ENCODE measurements around the gene SERPIND1. TPM values are rescaled to one million over a fixed set of nuclear protein-coding genes. Genes with fewer than 3 reads are reported as not detected.
"Not testable (repeated sequence)": the region's sequence is repeated elsewhere in the genome, so short reads cannot be mapped to it uniquely, and the experiment has no call there.

SERPIND1 gene
- total and polyA plus RNA-seq, 11 donors: 0.04 to 0.44 (median 0.15) TPM; not detected in 5

DNA sequence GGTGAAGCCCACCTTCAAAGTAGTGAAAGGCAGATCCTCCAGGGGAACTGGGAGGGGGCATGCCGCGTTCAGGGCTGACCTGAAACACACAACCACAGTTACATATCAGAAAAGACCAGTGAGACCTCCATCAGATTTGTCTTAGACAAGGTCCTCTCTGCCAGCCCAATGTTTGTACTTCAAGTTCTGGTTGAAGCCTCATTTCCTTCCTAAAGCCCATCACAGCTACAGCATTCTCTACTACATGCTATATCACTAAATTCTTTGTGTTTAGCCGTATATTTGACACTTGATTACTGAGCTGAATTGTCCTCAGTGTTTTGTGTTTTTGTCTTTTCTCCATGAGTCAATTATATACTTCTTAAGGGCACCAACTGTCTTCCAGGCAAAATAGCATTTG lies 44.6 kb downstream of the SERPIND1 start:
- DNase-seq (no peak), ATAC-seq (no peak)
- H3K27me3 ChIP-seq: no peaks in the 10 kb centered on the region
- H3K9me3 ChIP-seq: no peaks in the 10 kb centered on the region
- no peak for TF ChIP-seq POLR2A (IDR thresholded peaks at IDR 0.05)
- no peak for TF ChIP-seq CTCF (IDR thresholded peaks at IDR 0.05)
- no peak overlapping the region for H3K4me3 ChIP-seq
- intact Hi-C loops (cut with DNase I): no loop called here
- WGBS, 4 donors: 81 to 94% (median 87%) methylated on average over 3 of the region's 3 CpGs
- H3K27ac ChIP-seq: no peak overlapping the region
- H3K36me3 ChIP-seq: peaks cover 0 to 98% (median 93%) of the 10 kb centered on the region in 9 donors
- H3K4me1 ChIP-seq: no peaks in the 10 kb centered on the region

DNA sequence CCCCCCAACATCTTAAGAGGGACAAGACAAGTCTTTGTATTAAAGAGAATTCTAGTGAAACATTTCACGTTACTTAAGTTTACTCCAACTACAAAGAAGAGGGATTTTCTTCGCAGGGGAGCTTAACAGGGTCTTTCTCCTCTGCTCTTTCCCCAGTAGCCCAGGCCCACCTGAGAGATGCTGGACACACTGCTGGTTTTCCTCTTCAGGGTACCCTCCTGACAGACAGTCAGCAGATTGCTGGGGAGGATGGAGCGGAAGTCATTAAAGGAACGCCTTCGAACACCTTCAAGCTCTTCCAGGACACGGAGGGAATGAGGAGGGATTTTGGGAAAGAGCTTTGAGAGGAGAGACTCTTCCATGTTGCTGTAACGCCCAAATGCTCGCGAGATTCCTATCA lies 45.6 kb downstream of the SERPIND1 start:
- ATAC-seq (no peak), DNase-seq (no peak)
- no peaks in the 10 kb centered on the region for H3K27me3 ChIP-seq
- no peak for TF ChIP-seq CTCF (IDR thresholded peaks at IDR 0.05)
- TF ChIP-seq POLR2A (IDR thresholded peaks at IDR 0.05): no peak
- H3K9me3 ChIP-seq: no peaks in the 10 kb centered on the region
- H3K4me1 ChIP-seq: no peaks in the 10 kb centered on the region
- WGBS, 4 donors: 93 to 98% (median 96%) methylated on average over 9 of the region's 9 CpGs
- H3K4me3 ChIP-seq: no peak overlapping the region
- no peak overlapping the region for H3K27ac ChIP-seq
- H3K36me3 ChIP-seq: peaks cover 0 to 98% (median 93%) of the 10 kb centered on the region in 9 donors
- intact Hi-C loops (cut with DNase I): no loop called here

DNA sequence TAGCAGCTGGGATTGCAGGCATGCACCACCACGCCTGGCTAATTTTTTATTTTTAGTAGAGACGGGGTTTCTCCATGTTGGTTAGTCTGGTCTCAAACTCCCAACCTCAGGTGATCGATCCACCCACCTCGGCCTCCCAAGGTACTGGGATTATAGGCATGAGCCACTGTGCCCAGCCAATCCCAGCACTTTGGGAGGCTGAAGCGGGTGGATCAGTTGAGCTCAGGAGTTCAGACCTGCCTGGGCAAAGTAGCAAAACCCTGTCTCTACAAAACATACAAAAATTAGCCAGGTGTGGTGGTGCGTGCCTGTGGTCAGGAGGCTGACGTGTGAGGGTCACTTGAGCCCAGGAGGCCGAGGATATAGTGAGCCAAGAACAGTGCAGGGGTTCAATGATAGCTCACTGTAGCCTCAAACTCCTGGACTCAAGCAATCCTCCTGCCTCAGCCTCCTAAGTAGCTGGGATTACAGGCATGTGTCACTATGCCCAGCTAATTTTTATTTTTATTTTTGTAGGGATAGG lies 47.9 kb downstream of the SERPIND1 start:
- H3K27ac ChIP-seq; H3K27me3 ChIP-seq; DNase-seq; H3K4me1 ChIP-seq; H3K4me3 ChIP-seq; H3K9me3 ChIP-seq; intact Hi-C loops (cut with DNase I); ATAC-seq: not testable (repeated sequence)
- WGBS, 4 donors: 92 to 98% (median 96%) methylated on average over 8 of the region's 8 CpGs
- H3K36me3 ChIP-seq: peaks cover 0 to 96% (median 77%) of the 10 kb centered on the region in 9 donors

DNA sequence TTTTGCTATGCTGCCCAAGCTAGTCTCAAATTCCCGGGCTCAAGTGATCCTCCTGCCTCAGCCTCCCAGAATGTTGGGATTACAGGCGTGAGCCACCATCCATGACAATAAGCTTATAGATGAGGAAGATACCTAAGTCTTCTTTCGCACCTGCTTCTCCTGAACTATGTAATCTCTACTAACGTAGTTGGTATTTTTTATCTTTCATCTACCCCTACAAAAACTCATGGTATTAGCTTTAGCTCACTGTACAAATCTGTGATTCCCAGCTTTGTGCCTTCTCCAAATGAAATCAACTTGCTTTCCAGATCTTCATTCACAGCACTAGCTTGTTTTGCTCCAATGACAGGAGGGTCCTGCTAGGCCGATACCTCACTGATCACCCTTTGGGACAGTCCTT lies 48.3 kb downstream of the SERPIND1 start:
- no peak for DNase-seq

More for the DNA sequence above, 48.3 kb downstream of the SERPIND1 start:
- intact Hi-C loops (cut with DNase I): no loop called here
- peaks cover 0 to 96% (median 77%) of the 10 kb centered on the region in 9 donors for H3K36me3 ChIP-seq
- H3K27me3 ChIP-seq: no peaks in the 10 kb centered on the region
- H3K4me3 ChIP-seq: no peak overlapping the region
- ATAC-seq: no peak
- H3K27ac ChIP-seq: no peak overlapping the region
- no peak for TF ChIP-seq CTCF (IDR thresholded peaks at IDR 0.05)
- TF ChIP-seq POLR2A (IDR thresholded peaks at IDR 0.05): no peak
- WGBS, 4 donors: 93 to 98% (median 95%) methylated on average over 5 of the region's 5 CpGs
- H3K4me1 ChIP-seq: no peaks in the 10 kb centered on the region
- H3K9me3 ChIP-seq: no peaks in the 10 kb centered on the region

All from heart left ventricle (tissue), 16 donors.